RWPE2 (cell line): ENCODE results near the gene TSGA10IP.
"Not testable (repeated sequence)": the region's sequence is repeated elsewhere in the genome, so short reads cannot be mapped to it uniquely, and the experiment has no call there.

Source experiments
- ATAC-seq: fragments of 200-7000 bp; cut with Tn5 transposase; 3 replicates; pipeline ENCODE4 v1.9.1; 2021; ENCODE audit warnings: low read depth
- DNase-seq: peaks from one replicate; pipeline ENCODE4 v3.0.0-alpha.2; 2020; ENCODE audit warnings: low spot score
- H3K27ac ChIP-seq: fragments of 450-650 bp; 2 replicates; pipeline ENCODE4 v1.5.1; 2017; ENCODE audit warnings: mild to moderate bottlenecking; ENCODE audit not compliant: poor library complexity, severe bottlenecking
- H3K27me3 ChIP-seq: fragments of 250-450 bp; sonication (Bioruptor Pico); 2 replicates; pipeline ENCODE4 v1.5.1; 2021; ENCODE audit warnings: mild to moderate bottlenecking, moderate library complexity; ENCODE audit not compliant: insufficient read depth, poor library complexity, severe bottlenecking
- H3K36me3 ChIP-seq: fragments of 250-450 bp; sonication (Bioruptor Pico); 2 replicates; pipeline ENCODE4 v1.5.1; 2020; ENCODE audit warnings: low read depth, mild to moderate bottlenecking, moderate library complexity
- H3K4me1 ChIP-seq: fragments of 250-450 bp; sonication (Bioruptor Pico); 2 replicates; pipeline ENCODE4 v1.5.1; 2021; ENCODE audit warnings: mild to moderate bottlenecking, moderate library complexity; ENCODE audit not compliant: insufficient read depth, poor library complexity, severe bottlenecking
- H3K4me3 ChIP-seq: fragments of 250-450 bp; sonication (Bioruptor Pico); 2 replicates; pipeline ENCODE4 v1.5.1; 2021; ENCODE audit warnings: mild to moderate bottlenecking, moderate library complexity; ENCODE audit not compliant: severe bottlenecking
- H3K9me3 ChIP-seq: fragments of 250-450 bp; sonication (Bioruptor Pico); 2 replicates; pipeline ENCODE4 v1.5.1; 2021; ENCODE audit warnings: mild to moderate bottlenecking, moderate library complexity; ENCODE audit not compliant: severe bottlenecking
- CTCF ChIP-seq: fragments of 450-650 bp; IDR thresholded peaks from one replicate; pipeline ENCODE4 v1.5.1; 2017; ENCODE audit warnings: mild to moderate bottlenecking, moderate library complexity; ENCODE audit not compliant: poor library complexity, severe bottlenecking

The TSGA10IP gene

GRCh38 chr11:65945941-65946558 lies 770 bp downstream of the TSGA10IP start:
- no peaks in the 10 kb centered on the region for H3K27me3 ChIP-seq
- TF ChIP-seq CTCF: no peak
- H3K27ac ChIP-seq: no peak overlapping the region
- no peak for DNase-seq
- peaks cover 5% of the 10 kb centered on the region for H3K4me1 ChIP-seq
- no peak for ATAC-seq
- no peaks in the 10 kb centered on the region for H3K9me3 ChIP-seq
- H3K4me3 ChIP-seq: no peak overlapping the region
- H3K36me3 ChIP-seq: no peaks in the 10 kb centered on the region

GRCh38 chr11:65946655-65947054 lies 1.4 kb downstream of the TSGA10IP start:
- H3K9me3 ChIP-seq: no peaks in the 10 kb centered on the region
- ATAC-seq (peak; percentile 33; the same call in 1 of the 3 replicates), DNase-seq (no peak)
- no peak overlapping the region for H3K27ac ChIP-seq
- TF ChIP-seq CTCF: no peak
- no peaks in the 10 kb centered on the region for H3K36me3 ChIP-seq
- no peaks in the 10 kb centered on the region for H3K27me3 ChIP-seq
- no peak overlapping the region for H3K4me3 ChIP-seq
- H3K4me1 ChIP-seq: no peaks in the 10 kb centered on the region

GRCh38 chr11:65947133-65947532 lies 1.9 kb downstream of the TSGA10IP start:
- H3K4me3 ChIP-seq: no peak overlapping the region

GRCh38 chr11:65947603-65948125 lies 2.4 kb downstream of the TSGA10IP start:
- H3K27ac ChIP-seq: no peak overlapping the region
- no peaks in the 10 kb centered on the region for H3K36me3 ChIP-seq
- DNase-seq (no peak), ATAC-seq (no peak)
- H3K27me3 ChIP-seq: no peaks in the 10 kb centered on the region
- H3K4me1 ChIP-seq: no peaks in the 10 kb centered on the region
- no peaks in the 10 kb centered on the region for H3K9me3 ChIP-seq
- no peak for TF ChIP-seq CTCF
- no peak overlapping the region for H3K4me3 ChIP-seq

More at GRCh38 chr11:65947133-65947532, 1.9 kb downstream of the TSGA10IP start:
- Histone ChIP-seq H3K27ac (no peak overlapping the region), H3K27me3 (no peaks in the 10 kb centered on the region), H3K4me1 (no peaks in the 10 kb centered on the region), H3K9me3 (no peaks in the 10 kb centered on the region), H3K36me3 (no peaks in the 10 kb centered on the region)
- ATAC-seq: no peak
- no peak for TF ChIP-seq CTCF
- DNase-seq: no peak

- not testable (repeated sequence) for ATAC-seq, DNase-seq, H3K36me3 ChIP-seq, H3K4me3 ChIP-seq, H3K27me3 ChIP-seq, H3K4me1 ChIP-seq, H3K27ac ChIP-seq, H3K9me3 ChIP-seq
Measured at GRCh38 chr11:65950711-65951110, 5.4 kb downstream of the TSGA10IP start.

GRCh38 chr11:65951641-65952040 lies 6.4 kb downstream of the TSGA10IP start:
- not testable (repeated sequence) for H3K36me3 ChIP-seq, H3K9me3 ChIP-seq

More at GRCh38 chr11:65951641-65952040, 6.4 kb downstream of the TSGA10IP start:
- not testable (repeated sequence) for H3K4me1 ChIP-seq, H3K27ac ChIP-seq, H3K4me3 ChIP-seq, ATAC-seq, DNase-seq, H3K27me3 ChIP-seq
